K562 treated with DMSO at 1 percent for 4 hours (cell line): ENCODE data around the gene POLR2J. TPM values are rescaled to one million over a fixed set of nuclear protein-coding genes. Genes with fewer than 3 reads are reported as not detected.

Experiments
- total RNA-seq: library from RNA; unstranded; fragments of 300-600 nt; gene quantifications from 2 replicates; pipeline ENCODE4 v1.2.3, GENCODE V29; 2022; ENCODE audit not compliant: insufficient read depth

POLR2J gene
- 130 and 146 TPM in 2 replicates for total RNA-seq

DNA sequence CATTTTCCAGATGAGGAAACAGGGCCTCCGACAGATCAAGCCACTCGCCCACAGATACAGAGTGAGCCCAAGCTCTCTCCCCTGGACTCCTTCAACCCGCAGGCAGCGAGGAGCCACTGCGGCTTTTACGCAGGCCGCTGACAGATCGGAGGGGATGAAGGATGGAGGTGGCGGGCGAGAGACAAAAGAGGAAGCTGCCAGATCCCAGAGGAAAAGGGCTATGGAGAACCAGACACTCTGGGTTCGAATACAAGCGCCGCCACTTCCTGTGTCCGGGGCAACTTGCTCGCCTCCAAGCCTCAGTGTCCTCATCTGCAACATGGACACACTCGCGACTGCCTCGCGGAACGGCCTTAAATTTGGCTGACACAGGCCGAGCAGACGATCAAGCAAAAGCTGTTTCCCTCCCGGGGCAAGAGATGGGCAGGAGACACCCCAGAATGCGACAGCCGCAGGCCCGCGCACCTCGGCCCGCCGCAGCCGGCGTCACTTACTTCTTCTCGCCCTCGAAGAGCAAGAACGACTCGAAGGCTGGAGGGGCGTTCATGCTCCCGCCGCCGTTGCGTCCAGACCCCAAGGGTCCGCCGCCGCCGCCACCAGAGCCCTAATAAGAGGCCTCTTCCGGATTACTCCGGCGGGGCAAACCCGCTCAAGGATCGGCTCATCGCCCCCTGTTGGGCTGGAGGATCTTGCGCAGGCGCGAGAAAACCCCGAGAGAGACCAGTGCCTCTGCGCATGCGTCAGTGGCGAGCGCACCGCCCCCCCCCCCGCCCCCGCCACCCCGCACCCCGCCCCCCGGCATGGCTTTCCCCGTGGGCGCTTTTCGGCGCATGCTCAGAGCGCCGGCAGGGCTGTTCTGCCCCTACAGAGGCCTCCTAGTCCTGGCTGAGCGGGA is at the start of gene POLR2J:
POLR2J (minus strand) TSS at position 609 of the 895 bp plus-strand sequence; CDS start at position 547, 62 bp downstream.

DNA sequence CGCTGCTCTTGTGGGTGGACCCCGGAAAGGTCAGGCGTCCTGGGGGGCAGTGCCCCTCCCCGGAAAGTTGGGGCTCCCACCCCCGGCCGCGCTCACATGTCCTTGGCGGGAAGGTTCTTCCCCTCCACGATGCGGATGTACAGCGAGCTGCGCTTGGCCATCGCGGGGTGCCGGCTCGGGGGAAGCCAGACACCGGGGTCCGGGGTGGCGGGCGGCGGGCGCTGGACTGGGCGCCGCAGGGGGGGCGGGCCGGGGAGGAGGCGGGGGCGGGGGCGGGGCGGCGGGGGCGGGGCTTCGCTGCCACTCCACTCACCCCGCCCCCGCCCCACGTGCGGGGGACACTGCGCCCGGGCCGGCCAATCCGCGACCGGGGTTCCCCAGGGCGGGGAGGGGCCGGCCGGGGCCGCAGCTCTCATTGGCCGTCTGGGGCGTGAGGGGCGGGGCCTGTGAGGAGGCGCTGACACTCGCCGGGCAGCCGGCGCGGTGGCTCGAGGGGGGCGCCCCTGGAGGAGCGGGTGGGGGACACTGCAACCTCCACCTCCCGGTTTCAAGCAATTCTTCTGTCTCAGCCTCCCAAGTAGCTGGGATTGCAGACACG is 38.9 kb upstream of the POLR2J start, which contains the start of gene RASA4B:
RASA4B (minus strand) TSS at position 228 of the 598 bp plus-strand sequence; CDS start at position 161, 67 bp downstream.

DNA sequence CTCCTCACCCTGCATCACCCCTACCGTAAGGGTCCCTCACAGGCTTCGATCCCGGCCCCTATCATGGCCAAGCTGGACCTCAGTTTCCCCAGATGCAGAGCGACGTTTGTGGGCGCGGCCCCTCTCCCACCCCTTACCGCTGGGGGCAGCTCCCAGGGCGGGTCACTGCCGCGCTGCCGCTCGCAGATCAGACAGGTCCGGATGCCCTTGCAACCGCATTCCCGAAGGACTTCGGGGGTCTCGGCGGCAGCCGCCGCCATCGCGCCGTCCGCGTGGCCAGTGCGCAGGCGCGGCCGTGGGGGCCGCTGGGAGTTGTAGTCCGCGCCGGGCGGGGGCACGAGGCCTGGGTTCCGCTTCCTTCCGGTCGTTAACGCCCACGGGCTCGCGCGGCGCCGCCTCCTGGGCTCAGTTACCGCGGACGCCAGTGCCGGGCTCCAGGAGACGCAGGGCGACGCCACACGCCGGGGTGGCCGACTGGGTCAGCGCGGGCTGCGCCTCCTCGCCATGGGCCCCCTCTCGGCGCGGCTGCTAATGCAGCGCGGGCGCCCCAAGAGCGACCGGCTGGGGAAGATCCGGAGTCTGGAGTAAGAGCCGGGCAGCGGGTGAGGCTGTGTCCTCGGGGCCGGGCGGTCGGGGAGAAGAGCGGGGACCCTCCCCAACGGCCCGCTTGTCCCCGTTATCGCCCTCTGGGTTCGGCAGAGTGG is 14.0 kb downstream of the POLR2J start, which contains the start of the genes ALKBH4 and LRWD1:
ALKBH4 (minus strand) TSS at position 287 of the 704 bp plus-strand sequence; CDS start at position 260, 27 bp downstream.
LRWD1 (plus strand) TSS at position 408 of the 704 bp plus-strand sequence; CDS start at position 505, 97 bp downstream.

DNA sequence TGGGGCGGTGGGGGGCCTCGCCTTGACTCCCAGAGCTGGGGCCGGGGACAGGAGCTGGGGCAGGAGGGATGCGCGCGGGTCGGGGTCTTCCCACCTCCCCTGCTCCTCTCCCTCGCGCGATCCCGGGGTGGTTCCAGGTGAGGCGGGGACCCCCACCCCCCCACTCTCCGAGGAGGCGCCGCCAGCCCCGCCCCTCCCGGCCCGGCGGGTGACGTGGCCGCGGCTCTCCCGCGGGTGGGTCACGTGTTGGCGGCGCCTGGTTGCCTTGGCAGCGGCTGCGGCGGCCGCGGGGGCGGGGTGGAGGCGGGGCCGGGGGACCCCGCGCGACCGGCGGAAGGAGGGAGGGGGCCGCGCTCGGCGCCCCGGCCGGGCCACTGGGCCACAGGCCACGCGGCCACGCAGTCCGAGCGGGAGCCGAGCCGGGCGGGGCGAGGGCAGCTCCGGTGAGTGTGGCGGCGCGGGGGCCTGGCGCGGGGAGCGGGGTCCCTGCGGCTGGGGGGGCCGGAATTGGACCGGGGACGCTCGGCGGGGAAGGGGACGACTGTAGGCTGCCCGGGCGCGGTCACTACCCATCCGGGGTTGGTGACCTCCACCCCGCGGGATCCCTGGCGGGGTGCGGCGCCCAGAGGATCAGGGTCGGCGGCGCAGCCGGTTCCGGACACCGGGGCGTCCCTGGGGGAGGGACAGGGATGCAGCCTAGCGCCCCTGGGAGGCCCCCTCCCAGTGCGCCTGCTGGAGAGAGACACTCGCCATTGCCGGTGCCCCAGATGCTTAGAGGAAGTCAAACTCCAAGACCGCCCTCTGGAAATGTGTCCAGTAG is 45.3 kb downstream of the POLR2J start, which contains the start of gene ORAI2:
ORAI2 (plus strand) TSS at position 357 of the 820 bp plus-strand sequence. CDS start 5,382 bp downstream, outside the sequence.

Other genes starting within 250 kb of the POLR2J start
- gene SH2B2, start 192.1 kb downstream of the POLR2J start, total RNA-seq = 1.3 and 2.0 TPM in 2 replicates
- gene SPDYE6, start 122.5 kb downstream of the POLR2J start, total RNA-seq = not detected in 2 replicates
- 26.0 and 27.3 TPM in 2 replicates for gene PRKRIP1, start 82.6 kb downstream of the POLR2J start, total RNA-seq
- 38.7 and 56.0 TPM in 2 replicates for gene ORAI2, start 45.3 kb downstream of the POLR2J start, total RNA-seq
- 5.9 and 7.2 TPM in 2 replicates for gene ALKBH4, start 14.1 kb downstream of the POLR2J start, total RNA-seq
- 48.7 and 58.7 TPM in 2 replicates for gene LRWD1, start 13.9 kb downstream of the POLR2J start, total RNA-seq
- gene RASA4B, start 38.9 kb upstream of the POLR2J start, total RNA-seq = 4.9 and 13.9 TPM in 2 replicates
- gene UPK3BL2, start 64.8 kb upstream of the POLR2J start, total RNA-seq = 6.5 and 8.8 TPM in 2 replicates
- gene SPDYE2, start 72.3 kb upstream of the POLR2J start, total RNA-seq = 1.0 TPM in 1 of 2 replicates, not detected in the other
- 26.0 and 30.4 TPM in 2 replicates for gene POLR2J3, start 93.7 kb upstream of the POLR2J start, total RNA-seq
- 15.1 and 16.4 TPM in 2 replicates for gene RASA4, start 137.8 kb upstream of the POLR2J start, total RNA-seq
- gene UPK3BL1, start 163.9 kb upstream of the POLR2J start, total RNA-seq = 16.1 and 28.4 TPM in 2 replicates
- gene SPDYE2B, start 171.4 kb upstream of the POLR2J start, total RNA-seq = 1.0 TPM in 1 of 2 replicates, not detected in the other
- gene POLR2J2, start 192.7 kb upstream of the POLR2J start, total RNA-seq = 0.73 TPM in 1 of 2 replicates, not detected in the other